Forelimb muscle (tissue), 1 donor: ENCODE data around the gene CENPB. TPM values are rescaled to one million over a fixed set of nuclear protein-coding genes. Genes with fewer than 3 reads are reported as not detected.
"Not testable (repeated sequence)": the region's sequence is repeated elsewhere in the genome, so short reads cannot be mapped to it uniquely, and the experiment has no call there.

Source experiments
- DNase-seq: peaks from one replicate; pipeline ENCODE4 v3.0.0-alpha.2; 2013; ENCODE audit warnings: low read depth
- polyA plus RNA-seq: library from polyadenylated mRNA; unstranded; fragments of 120-200 nt; gene quantifications from one replicate; pipeline ENCODE4 v1.2.1, GENCODE V29; 2013; ENCODE audit not compliant: insufficient read length

Gene CENPB
- polyA plus RNA-seq: 44.4 TPM

- DNase-seq: peak; percentile 54
Observed at GRCh38 chr20:3786665-3787323, at the start of gene CENPB. CENPB (minus strand) TSS chr20:3786740; CDS start chr20:3786483, 257 bp downstream.

- DNase-seq: no peak
Observed at GRCh38 chr20:3836132-3836531, 49.6 kb upstream of the CENPB start.

- DNase-seq: not testable (repeated sequence)
Observed at GRCh38 chr20:3829891-3830290, 43.4 kb upstream of the CENPB start.

- DNase-seq: no peak
Observed at GRCh38 chr20:3828798-3829197, 42.3 kb upstream of the CENPB start.

GRCh38 chr20:3826420-3826819 is 39.9 kb upstream of the CENPB start:
- DNase-seq: no peak

GRCh38 chr20:3825526-3825925 is 39.0 kb upstream of the CENPB start:
- no peak for DNase-seq

- no peak for DNase-seq
Observed at GRCh38 chr20:3823881-3824280, 37.3 kb upstream of the CENPB start.

GRCh38 chr20:3821996-3822395 is 35.5 kb upstream of the CENPB start:
- no peak for DNase-seq

- no peak for DNase-seq
Observed at GRCh38 chr20:3820901-3821727, 34.6 kb upstream of the CENPB start.

GRCh38 chr20:3820048-3820900 is 33.7 kb upstream of the CENPB start, which contains the start of gene AP5S1:
AP5S1 (plus strand) TSS chr20:3820547; CDS start chr20:3822118, 1,571 bp downstream.
- DNase-seq: peak; percentile 95

- no peak for DNase-seq
Observed at GRCh38 chr20:3819411-3820047, 33.0 kb upstream of the CENPB start.

- DNase-seq: no peak
Observed at GRCh38 chr20:3818155-3819151, 31.9 kb upstream of the CENPB start.

- no peak for DNase-seq
Observed at GRCh38 chr20:3815703-3816315, 29.3 kb upstream of the CENPB start.

- DNase-seq: no peak
Observed at GRCh38 chr20:3814928-3815495, 28.5 kb upstream of the CENPB start.

GRCh38 chr20:3813848-3814581 is 27.5 kb upstream of the CENPB start:
- DNase-seq: no peak

GRCh38 chr20:3812975-3813847 is 26.7 kb upstream of the CENPB start:
- DNase-seq: no peak

GRCh38 chr20:3812259-3812681 is 25.7 kb upstream of the CENPB start:
- no peak for DNase-seq
